Measurements from ENCODE around the gene TAF7.
"Not testable (repeated sequence)": the region's sequence is repeated elsewhere in the genome, so short reads cannot be mapped to it uniquely, and the experiment has no call there.

TAF7 gene

DNA sequence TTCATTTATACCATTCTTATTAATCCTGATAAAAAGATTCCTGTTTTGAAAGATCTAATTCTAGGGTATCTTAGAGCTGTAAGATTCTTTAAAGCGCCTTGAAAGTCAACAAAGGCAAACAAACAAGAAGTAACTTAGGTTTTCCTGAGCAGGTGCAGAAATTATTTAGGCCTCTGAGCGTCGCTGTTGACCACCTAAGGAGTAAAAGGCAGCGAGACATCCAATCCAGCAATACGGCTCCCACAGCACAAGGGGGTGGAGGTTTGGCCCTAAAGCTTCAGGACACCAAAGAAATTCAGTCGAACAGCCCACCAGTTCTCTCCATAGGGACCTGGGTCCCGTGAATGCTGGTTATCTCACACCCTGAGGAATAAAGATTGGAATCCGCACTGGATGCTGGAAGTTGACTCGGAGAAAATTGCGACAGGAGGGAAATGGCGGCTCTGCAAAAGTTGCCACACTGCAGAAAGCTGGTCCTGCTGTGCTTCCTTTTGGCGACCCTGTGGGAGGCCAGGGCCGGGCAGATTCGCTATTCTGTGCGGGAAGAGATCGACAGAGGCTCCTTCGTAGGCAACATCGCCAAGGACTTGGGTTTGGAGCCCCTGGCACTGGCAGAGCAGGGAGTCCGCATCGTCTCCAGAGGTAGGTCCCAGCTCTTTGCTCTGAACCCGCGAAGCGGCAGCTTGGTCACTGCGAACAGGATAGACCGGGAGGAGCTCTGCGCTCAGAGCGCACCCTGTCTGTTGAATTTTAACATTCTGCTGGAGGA lies 18.1 kb upstream of the TAF7 start, which contains the start of gene PCDHGA2:
Gene PCDHGA2 (plus strand): TSS at position 223 of the 769 bp plus-strand sequence.
- no peak for DNase-seq

DNA sequence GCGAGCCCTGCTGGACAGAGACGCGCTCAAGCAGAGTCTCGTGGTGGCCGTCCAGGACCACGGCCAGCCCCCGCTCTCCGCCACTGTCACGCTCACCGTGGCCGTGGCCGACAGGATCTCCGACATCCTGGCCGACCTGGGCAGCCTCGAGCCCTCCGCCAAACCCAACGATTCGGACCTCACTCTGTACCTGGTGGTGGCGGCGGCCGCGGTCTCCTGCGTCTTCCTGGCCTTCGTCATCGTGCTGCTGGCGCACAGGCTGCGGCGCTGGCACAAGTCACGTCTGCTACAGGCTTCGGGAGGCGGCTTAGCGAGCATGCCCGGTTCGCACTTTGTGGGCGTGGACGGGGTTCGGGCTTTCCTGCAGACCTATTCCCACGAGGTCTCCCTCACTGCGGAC lies 12.0 kb upstream of the TAF7 start:
- DNase-seq = not testable (repeated sequence)

DNA sequence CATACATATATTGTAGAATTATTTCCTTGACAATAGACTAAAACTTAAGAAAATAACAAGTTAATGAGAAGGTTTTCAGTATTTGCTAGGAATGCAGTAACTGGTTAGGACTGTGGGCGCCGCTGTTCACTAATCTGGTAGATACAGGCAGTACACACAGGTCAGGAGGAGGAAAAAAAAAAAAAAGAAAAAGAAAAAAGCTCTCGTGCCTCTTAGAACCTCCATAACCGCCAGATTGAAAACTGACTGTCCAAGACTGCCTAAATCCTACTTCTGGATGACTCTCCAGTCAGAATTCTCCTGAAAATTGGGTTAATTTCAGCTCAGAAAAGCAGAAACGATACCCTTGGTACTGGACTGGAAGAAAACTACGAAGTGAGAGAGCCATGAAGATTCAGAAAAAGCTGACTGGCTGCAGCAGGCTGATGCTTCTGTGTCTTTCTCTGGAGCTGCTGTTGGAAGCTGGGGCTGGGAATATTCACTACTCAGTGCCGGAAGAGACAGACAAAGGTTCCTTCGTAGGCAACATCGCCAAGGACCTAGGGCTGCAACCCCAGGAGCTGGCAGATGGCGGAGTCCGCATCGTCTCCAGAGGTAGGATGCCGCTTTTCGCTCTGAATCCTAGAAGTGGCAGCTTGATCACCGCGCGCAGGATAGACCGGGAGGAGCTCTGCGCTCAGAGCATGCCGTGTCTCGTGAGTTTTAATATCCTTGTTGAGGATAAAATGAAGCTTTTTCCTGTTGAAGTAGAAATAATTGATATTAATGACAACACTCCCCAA lies 9.9 kb upstream of the TAF7 start, which contains the start of gene PCDHGA1:
Gene PCDHGA1 (plus strand): TSS at position 216 of the 782 bp plus-strand sequence.
- DNase-seq = no peak

DNA sequence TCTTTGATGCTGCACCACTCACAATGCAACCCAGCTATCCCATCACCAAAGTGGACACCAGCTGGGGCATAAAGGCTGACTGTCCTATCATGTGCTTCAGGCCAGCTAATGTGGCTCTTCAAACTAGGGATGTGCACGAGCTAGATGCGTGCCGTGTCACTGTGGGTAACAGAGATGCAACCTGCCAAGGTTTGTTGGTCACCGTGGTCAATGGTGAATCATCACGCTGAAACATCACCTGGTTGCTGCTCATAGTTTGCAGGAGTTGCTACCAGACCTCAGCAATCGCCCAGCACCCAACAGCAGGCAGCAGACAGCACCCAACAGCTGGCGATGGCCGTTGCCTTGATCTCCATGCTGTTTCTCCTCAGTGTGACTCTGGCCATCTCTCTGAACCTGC lies 7.6 kb upstream of the TAF7 start:
- DNase-seq = no peak

DNA sequence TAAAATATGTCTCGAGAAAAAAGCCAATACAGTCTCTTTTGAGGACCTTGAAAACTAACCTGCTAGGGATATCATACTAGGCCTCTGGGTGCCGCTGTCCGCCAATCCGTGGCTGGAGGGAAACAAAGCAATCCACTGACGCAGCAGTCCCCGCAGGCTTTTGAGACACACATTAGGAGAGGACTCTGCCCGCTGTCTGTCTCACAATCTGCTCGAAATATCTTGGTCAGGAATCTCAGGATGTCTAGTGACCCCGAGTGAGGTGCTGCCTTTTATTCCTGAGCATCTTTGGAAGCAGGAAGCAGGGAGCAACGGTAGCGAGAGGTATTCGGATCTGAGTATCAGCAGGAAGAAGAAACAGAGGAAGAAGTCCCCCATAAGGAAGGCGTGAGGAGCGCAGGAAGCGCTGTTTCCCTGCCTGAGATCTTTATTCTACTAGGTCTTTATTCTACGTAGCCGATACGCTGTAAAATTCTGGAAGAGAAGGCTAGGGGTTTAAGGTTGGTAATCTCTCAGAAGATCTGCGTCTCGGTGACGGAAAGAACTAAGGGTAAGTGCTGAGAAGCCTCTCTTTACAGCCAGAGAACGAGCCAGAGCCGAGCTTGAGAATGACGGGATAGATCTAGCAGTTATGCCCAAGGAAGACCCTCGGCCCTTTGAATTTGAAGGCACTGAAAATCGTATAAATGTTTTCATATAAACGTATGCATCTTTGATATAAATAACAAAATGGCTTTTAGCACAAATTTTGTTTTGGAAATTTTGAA lies 5.7 kb upstream of the TAF7 start:
- DNase-seq = peak in 12 of 14 donors; percentile 3 to 68 (median 44)

DNA sequence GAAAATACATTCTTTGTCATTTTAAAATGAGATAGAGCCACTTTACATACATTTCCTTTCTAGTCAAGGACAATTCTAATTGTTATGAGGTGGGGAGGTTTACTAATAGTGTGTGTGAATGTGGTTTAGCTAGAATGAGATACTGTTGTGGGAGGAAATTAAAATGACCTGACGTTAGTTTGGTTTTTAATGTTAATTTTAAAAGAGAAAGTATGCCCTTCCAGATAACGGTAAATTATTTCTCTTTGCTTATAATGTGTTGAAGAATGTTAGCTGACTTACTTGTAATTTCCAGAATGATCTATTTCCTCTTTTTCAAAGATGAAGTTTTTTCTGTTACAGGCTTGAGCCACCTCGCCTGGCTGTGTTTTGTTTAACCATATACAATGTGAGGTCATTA lies 1.7 kb upstream of the TAF7 start:
- DNase-seq = no peak

DNA sequence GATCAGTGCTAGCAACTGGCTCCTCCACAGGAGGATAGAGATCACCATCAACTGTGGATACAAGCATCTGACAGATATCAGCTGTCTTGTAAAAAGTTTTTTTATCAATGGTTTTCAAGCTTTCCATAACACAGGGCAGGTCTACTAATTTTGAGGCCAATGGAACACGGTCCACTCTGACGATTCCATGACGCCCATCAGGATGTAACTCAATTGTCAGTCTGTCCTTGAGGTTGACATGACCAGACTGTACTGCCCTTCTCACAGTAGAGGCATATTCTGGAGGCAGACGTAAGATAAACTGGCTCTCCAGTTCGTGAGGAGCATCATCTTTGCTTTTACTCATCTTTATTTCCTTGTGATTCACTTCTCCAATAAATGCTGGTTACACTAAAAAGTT lies 885 bp downstream of the TAF7 start:
- no peak for DNase-seq

DNA sequence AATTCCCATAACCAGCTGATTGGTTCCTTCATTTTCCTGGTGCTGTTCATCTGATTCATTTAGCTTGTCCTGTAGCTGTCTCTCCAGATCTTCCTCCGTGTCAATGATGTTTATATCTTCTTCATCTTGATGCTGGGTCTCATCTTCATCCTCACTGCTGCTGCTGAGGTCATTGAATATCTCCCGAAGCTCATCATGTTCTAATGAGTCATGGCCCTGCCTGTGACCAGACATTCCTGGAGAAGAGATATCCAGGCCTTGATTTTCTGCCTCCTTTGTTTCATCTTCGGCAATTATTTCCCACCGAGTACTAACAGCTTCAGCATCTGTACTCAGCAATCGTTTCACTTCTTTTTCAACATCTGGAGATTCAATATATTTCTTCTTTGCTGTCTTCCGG lies 1.4 kb downstream of the TAF7 start:
- no peak for DNase-seq

DNA sequence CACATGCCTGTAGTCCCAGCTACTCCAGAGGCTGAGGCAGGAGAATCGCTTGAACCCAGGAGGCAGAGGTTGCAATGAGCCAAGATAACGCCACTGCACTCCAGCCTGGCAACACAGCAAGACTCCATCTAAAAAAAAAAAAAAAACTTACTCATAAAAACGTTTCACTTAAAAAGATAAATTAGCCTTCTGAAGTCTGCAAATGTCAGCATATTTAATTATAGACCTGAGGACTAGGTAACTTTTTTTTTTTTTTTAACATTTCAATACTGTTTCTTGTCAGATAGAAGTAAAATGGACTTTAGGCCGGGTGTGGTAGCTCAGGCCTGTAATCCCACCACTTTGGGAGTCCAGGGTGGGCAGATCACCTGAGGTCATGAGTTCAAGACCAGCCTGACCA lies 3.6 kb downstream of the TAF7 start:
- DNase-seq = not testable (repeated sequence)

DNA sequence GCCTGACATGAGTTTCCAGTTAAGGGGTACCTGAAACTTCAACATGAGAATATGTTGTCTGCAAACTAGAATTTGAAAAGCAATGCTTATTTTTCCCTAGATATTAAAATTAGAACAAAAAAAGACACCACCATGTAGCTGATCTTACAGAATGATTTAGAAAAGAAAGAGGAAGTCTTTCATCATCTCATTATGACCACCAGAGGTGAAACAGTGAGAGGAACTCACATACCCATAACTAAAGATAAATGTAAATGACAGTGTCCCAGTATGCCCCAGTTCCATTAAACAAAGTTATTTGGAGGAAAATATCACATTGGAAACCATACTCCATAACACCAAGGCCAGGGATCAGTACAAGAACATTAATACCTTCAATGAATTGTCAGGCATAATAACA lies 6.9 kb downstream of the TAF7 start:
- no peak for DNase-seq

DNA sequence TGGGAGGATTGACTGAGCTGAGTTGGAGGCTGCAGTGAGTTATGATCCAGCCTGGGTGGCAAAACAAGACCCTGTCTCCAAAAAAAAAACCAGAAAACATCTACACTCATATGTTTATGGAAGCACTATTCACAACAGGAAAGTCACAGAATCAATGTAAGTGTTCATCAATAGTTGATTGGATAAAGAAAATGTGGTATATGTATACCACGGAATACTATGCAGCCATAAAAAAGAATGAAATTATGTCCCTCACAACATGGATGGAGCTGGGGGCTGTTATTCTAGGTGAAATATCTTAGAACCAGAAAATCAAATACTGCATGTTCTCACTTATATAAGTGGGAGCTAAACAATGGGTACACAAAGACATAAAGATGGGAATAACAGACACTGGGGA lies 14.0 kb downstream of the TAF7 start:
- DNase-seq = no peak

DNA sequence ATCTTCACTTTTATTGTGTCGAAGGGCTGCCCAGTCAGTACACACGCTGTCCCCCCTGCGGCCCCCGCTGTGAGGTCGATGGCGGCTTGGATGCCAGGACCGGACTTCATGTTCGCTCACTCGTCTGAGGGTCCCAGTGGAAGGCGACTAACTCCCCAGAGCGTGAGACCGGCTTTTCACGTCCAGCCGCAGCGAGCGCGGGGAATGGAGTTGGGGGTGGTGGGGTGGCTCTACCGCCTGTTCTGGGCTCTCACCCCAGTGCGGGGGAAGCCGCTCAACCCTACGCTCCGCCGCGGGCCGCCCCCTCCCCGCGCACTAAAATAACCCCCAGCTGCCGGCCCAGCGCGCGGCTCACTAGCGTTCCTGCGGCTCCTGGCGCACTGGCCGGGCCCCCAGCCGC lies 16.8 kb downstream of the TAF7 start, which contains the start of gene SLC25A2:
Gene SLC25A2 (minus strand): TSS at position 294 of the 400 bp plus-strand sequence. CDS start 184 bp downstream, at position 110.
- DNase-seq = no peak

DNA sequence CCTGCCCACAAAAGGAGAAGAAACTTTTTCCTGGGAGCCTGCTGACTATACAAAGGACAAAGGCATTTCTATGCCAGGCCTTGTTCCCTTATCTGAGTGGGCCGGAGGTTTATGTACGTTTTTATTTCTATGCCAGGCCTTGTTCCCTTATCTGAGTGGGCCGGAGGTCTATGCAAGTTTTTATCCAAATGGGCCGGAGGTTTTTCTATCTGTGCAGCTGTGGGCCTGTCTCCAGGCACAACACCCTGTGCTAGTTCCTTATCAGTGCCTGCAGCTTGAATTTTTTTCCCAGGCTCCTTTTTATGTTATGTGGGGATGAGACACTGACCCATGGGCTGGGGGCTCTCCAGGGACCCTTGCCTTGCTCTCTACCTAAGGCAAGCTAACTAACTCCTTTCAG lies 22.2 kb downstream of the TAF7 start:
- DNase-seq = no peak

DNA sequence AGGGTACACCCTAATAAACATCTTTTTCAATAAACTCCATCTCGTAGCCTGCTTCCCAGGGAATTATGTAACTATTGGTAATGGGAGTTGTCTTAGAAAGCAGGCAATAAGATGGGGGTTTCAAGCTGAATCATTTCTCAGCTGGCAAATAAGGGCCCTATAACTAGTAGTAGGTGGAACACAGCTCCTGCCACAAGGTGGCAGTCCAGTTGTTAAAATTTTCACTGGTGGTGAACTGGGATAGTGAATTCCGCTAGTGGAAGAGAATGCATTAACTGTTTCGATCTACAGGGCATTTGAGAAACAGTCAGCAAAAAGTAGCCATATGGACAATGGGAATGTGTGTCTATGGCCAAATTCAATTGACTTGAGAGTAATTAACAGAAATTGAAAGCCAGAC lies 47.7 kb downstream of the TAF7 start:
- DNase-seq = no peak

DNA sequence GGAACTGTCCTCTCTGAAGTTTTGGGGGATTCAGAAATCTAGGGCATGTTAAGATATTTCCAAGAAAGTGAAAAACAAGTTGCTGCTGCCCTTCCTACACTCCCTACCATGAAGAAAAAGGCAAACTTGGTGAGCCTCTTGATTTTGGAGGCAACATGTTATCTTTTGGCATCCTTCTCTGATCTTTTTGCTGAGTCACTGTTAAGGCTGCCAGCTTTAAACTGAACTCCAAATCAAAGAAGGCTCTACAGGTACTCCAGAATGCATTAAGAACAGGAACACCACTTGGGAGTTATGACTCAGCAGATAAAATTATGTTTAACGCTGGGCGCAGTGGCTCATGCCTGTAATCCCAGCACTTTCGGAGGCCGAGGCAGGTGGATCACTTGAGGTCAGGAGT lies 51.4 kb downstream of the TAF7 start:
- DNase-seq = no peak

All from C1 segment of cervical spinal cord (tissue), 14 donors.